DOHH2 (cell line): Measurements from ENCODE around the gene SRGAP1.

Experiments
- H3F3A ChIP-seq: fragments of 200-600 bp; sonication (generic), shearing (Covaris generic); 2 replicates; pipeline ENCODE4 v1.6.0; 2016; ENCODE audit warnings: antibody characterized with exemption, mild to moderate bottlenecking; ENCODE audit not compliant: control insufficient read depth, insufficient read depth
- H3K27ac ChIP-seq: fragments of 200-600 bp; sonication (generic); 2 replicates; pipeline ENCODE4 v1.5.1; 2014; ENCODE audit warnings: low read depth, mild to moderate bottlenecking, low read length, moderate library complexity
- H3K27me3 ChIP-seq: fragments of 200-600 bp; sonication (generic); 2 replicates; pipeline ENCODE4 v1.6.1; 2014; ENCODE audit warnings: mild to moderate bottlenecking, low read length, mixed read lengths; ENCODE audit not compliant: control insufficient read depth
- H3K36me3 ChIP-seq: fragments of 200-600 bp; sonication (generic); 2 replicates; pipeline ENCODE4 v1.6.1; 2014; ENCODE audit warnings: mild to moderate bottlenecking, low read length, moderate library complexity, mixed read lengths; ENCODE audit not compliant: control insufficient read depth
- H3K4me1 ChIP-seq: fragments of 200-600 bp; sonication (generic); 2 replicates; pipeline ENCODE4 v1.6.1; 2014; ENCODE audit warnings: mild to moderate bottlenecking, low read length, mixed read lengths; ENCODE audit not compliant: control insufficient read depth
- H3K4me2 ChIP-seq: fragments of 200-600 bp; sonication (generic); 2 replicates; pipeline ENCODE4 v1.6.0; 2014; ENCODE audit warnings: mild to moderate bottlenecking, low read length, moderate library complexity
- H3K4me3 ChIP-seq: fragments of 200-600 bp; sonication (generic); 2 replicates; pipeline ENCODE4 v1.5.1; 2014; ENCODE audit warnings: mild to moderate bottlenecking, low read length, mixed read lengths
- H3K79me2 ChIP-seq: fragments of 200-600 bp; sonication (generic); 2 replicates; pipeline ENCODE4 v1.6.1; 2014; ENCODE audit warnings: mild to moderate bottlenecking, low read length, mixed read lengths; ENCODE audit not compliant: control insufficient read depth
- H3K9me2 ChIP-seq: fragments of 200-600 bp; sonication (generic); replicated peaks from 2 replicates; pipeline ENCODE4 v1.6.1; 2014; ENCODE audit warnings: mild to moderate bottlenecking, low read length, mixed read lengths; ENCODE audit not compliant: control insufficient read depth
- H3K9me3 ChIP-seq: fragments of 200-600 bp; sonication (generic); 2 replicates; pipeline ENCODE4 v1.6.1; 2014; ENCODE audit warnings: antibody characterized with exemption, low read length, mixed read lengths; ENCODE audit not compliant: control insufficient read depth, insufficient read depth
- H4K20me1 ChIP-seq: fragments of 200-600 bp; sonication (generic); 2 replicates; pipeline ENCODE4 v1.6.0; 2014; ENCODE audit warnings: low read depth, mild to moderate bottlenecking, antibody characterized with exemption, low read length, moderate library complexity; ENCODE audit not compliant: control insufficient read depth, insufficient read depth
- EZH2phosphoT487 ChIP-seq: fragments of 200-600 bp; sonication (generic); IDR thresholded peaks from 2 replicates; pipeline ENCODE4 v1.6.1; 2017; ENCODE audit warnings: borderline replicate concordance, mild to moderate bottlenecking, antibody characterized with exemption, low read length, moderate library complexity, mixed read lengths
- TF ChIP-seq, protein P1 (sequence below): fragments of 200-600 bp; sonication (generic); IDR thresholded peaks from one replicate; pipeline ENCODE4 v1.5.1; 2014; ENCODE audit warnings: antibody characterized with exemption, mild to moderate bottlenecking, low read depth, low read length; ENCODE audit not compliant: poor library complexity, severe bottlenecking

The SRGAP1 gene

DNA sequence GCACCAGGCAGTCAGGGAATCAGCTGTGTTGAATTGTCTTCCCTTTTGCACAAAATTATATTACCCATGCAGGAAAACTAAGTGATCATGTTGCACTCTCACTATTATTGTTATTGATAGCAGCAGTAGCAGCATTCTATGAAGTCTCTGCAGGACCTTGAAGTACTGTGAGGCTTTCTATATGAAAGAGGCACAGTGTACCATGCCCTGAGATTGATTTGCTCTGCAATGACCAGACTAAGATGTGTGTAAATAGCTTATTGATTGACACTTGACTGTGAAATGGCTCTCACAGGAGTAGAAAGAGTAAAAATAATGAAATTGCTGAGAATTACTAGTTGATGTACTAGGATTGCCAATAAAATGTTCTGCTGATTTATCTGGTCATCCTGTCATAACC, 277.7 kb downstream of the SRGAP1 start:
- Histone ChIP-seq H3K36me3 (no peaks in the 10 kb centered on the region), H3F3A (no peaks in the 10 kb centered on the region), H3K27ac (no peak overlapping the region), H4K20me1 (no peaks in the 10 kb centered on the region), H3K4me3 (no peak overlapping the region), H3K9me3 (no peaks in the 10 kb centered on the region), H3K27me3 (peaks cover 7% of the 10 kb centered on the region; the same call in 1 of the 2 replicates), H3K4me1 (no peaks in the 10 kb centered on the region), H3K9me2 (no peaks in the 10 kb centered on the region), H3K4me2 (no peak overlapping the region), H3K79me2 (no peaks in the 10 kb centered on the region)
- no peak for TF ChIP-seq EZH2phosphoT487
- TF ChIP-seq, protein P1, sequence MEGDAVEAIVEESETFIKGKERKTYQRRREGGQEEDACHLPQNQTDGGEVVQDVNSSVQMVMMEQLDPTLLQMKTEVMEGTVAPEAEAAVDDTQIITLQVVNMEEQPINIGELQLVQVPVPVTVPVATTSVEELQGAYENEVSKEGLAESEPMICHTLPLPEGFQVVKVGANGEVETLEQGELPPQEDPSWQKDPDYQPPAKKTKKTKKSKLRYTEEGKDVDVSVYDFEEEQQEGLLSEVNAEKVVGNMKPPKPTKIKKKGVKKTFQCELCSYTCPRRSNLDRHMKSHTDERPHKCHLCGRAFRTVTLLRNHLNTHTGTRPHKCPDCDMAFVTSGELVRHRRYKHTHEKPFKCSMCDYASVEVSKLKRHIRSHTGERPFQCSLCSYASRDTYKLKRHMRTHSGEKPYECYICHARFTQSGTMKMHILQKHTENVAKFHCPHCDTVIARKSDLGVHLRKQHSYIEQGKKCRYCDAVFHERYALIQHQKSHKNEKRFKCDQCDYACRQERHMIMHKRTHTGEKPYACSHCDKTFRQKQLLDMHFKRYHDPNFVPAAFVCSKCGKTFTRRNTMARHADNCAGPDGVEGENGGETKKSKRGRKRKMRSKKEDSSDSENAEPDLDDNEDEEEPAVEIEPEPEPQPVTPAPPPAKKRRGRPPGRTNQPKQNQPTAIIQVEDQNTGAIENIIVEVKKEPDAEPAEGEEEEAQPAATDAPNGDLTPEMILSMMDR: no peak

DNA sequence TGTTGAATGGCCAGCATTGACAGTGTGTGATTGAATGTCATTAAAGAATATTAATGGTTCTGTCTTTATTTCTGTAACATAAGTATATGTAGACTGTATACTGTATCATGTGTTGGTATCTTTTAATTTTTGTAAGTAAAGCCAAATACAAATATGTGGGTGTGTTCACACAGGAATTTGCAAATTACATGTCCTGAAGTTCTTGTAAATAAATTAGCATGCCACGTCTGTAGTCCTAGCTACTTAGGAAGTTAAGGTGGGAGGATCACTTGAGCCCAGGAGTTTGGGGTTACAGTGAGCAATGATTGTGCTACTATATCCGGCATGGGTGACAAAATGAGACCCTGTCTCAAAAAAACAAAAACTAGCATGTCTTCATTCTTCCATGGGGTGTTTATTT, 278.5 kb downstream of the SRGAP1 start:
- Histone ChIP-seq H3K4me2 (no peak overlapping the region), H3K27me3 (peaks cover 4% of the 10 kb centered on the region; the same call in 1 of the 2 replicates), H3K9me2 (no peaks in the 10 kb centered on the region), H3K4me1 (no peaks in the 10 kb centered on the region), H3K79me2 (no peaks in the 10 kb centered on the region), H3K36me3 (no peaks in the 10 kb centered on the region), H3K9me3 (no peaks in the 10 kb centered on the region), H3K4me3 (no peak overlapping the region), H4K20me1 (no peaks in the 10 kb centered on the region), H3F3A (no peaks in the 10 kb centered on the region), H3K27ac (no peak overlapping the region)
- TF ChIP-seq, protein P1: no peak
- no peak for TF ChIP-seq EZH2phosphoT487

DNA sequence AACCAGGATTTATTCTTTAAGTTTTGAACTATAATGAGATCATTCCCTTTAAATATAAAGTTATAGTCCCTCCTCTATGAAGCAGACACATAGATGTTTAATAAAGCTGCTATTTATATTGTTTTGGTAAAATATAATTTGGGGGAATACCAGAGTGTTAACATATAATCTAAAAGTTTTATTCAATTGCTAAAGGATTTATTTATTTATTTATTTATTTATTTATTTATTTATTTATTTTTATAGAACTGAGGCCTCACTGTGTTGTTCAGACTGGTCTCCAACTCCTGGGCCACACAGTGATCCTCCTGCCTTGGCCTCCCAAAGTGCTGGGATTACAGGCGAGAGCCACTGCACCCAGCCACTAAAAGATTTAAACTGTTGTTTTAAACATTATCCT, 278.9 kb downstream of the SRGAP1 start:
- H3K4me2 ChIP-seq: no peak overlapping the region
- H3K9me2 ChIP-seq: no peaks in the 10 kb centered on the region
- no peaks in the 10 kb centered on the region for H3K4me1 ChIP-seq
- H3K4me3 ChIP-seq: no peak overlapping the region
- no peaks in the 10 kb centered on the region for H4K20me1 ChIP-seq
- TF ChIP-seq, protein P1: no peak
- no peak for TF ChIP-seq EZH2phosphoT487
- no peaks in the 10 kb centered on the region for H3K9me3 ChIP-seq
- no peaks in the 10 kb centered on the region for H3F3A ChIP-seq
- H3K79me2 ChIP-seq: no peaks in the 10 kb centered on the region
- no peaks in the 10 kb centered on the region for H3K36me3 ChIP-seq
- H3K27me3 ChIP-seq: no peaks in the 10 kb centered on the region
- H3K27ac ChIP-seq: no peak overlapping the region
